ENCODE data around the gene ASXL1. TPM values are rescaled to one million over a fixed set of nuclear protein-coding genes. Genes with fewer than 3 reads are reported as not detected.

Gene ASXL1
- total RNA-seq, 1 donor: 61.7 TPM

DNA sequence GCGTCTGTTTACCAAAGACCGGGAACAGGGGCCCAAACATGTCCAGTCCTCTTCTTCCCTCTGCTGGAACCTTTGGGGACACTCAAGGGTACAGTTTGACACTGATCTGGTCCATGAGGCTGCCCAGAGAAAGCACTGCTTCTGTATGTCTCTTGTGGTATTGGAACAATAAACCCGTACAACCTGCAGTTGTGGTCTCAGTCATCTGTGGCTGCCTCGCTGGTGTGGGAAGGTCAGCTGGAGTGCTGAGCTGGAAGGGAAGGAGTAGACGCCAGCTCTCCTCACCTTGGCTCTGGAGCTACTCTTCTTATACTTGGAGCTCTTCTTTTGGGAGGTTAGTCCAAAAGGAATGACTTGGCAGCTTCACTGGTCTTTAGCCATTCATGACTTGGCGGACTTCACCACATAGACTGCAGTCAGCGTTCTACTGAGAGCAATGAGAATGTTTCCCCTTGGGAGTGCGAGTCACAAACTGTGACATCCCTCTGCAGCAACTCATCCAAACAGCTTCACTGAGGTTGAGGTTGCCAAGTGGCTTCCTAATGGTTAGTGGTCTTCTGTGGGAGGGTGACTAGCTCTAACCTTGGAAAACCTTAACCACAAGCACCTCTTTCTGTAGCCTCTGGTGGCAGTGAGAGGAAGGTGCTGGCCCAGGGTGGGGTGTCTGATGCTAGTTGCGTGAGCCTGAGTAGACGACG, 81.2 kb downstream of the ASXL1 start:
- no peak for DNase-seq (ENCODE audit: low read depth)
- H3K4me3 ChIP-seq (ENCODE audit: low read depth, low read length): no peak overlapping the region
- TF ChIP-seq, protein P1, sequence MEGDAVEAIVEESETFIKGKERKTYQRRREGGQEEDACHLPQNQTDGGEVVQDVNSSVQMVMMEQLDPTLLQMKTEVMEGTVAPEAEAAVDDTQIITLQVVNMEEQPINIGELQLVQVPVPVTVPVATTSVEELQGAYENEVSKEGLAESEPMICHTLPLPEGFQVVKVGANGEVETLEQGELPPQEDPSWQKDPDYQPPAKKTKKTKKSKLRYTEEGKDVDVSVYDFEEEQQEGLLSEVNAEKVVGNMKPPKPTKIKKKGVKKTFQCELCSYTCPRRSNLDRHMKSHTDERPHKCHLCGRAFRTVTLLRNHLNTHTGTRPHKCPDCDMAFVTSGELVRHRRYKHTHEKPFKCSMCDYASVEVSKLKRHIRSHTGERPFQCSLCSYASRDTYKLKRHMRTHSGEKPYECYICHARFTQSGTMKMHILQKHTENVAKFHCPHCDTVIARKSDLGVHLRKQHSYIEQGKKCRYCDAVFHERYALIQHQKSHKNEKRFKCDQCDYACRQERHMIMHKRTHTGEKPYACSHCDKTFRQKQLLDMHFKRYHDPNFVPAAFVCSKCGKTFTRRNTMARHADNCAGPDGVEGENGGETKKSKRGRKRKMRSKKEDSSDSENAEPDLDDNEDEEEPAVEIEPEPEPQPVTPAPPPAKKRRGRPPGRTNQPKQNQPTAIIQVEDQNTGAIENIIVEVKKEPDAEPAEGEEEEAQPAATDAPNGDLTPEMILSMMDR (IDR thresholded peaks at IDR 0.05; ENCODE audit: insufficient read depth, low read depth, low read length): no peak

DNA sequence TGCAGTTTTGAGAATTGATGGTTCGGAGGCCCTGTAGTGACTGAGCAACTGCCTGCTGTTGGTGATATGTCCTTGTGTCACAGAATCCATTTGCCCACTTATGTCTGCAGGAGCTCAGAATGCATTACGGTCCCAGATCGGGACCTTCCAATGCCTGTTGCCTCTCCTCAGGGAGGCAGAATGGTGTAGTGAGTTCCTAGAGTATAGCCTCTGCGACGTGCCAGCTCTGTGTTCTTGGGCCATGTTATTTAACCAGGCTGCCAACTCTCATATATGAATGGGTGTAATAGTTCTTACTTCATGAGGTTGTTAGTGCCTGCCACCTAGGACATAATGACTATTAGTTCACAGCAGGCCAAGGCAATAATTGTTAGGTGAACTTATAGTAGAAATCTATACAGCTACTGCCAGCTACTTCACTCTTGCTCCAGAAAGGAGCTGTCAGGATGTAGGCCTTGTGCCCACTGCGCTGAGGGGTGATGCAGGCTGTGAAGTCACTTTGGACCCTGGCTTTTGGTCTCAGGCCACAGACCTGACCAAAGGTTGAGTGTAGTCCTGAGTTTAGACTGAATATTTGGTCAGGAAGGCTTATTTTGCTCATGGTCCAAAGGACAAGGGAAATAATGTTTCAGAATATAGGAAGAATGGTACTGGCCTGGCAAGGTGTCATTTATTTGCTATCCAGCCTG, 82.1 kb downstream of the ASXL1 start:
- DNase-seq (ENCODE audit: low read depth): no peak
- H3K4me3 ChIP-seq (ENCODE audit: low read depth, low read length): no peak overlapping the region
- TF ChIP-seq, protein P1 (IDR thresholded peaks at IDR 0.05; ENCODE audit: insufficient read depth, low read depth, low read length): no peak

DNA sequence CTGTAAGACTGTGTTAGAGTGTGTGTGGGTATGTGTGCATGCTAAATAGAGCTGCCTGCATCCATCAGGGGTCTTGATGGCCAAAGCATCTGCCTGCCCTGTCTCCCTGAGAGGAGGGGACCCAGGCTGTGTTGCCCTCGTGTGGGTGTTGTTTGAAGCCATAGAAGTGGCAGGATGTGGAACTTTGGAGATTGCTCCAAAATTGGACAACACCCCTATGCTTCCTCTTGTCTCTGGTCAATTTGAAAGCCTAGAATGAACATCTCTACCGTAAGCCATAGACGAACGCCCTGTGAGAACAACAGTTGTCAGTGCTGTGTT, 82.6 kb downstream of the ASXL1 start:
- TF ChIP-seq, protein P1 (IDR thresholded peaks at IDR 0.05; ENCODE audit: insufficient read depth, low read depth, low read length): no peak
- no peak for DNase-seq (ENCODE audit: low read depth)

DNA sequence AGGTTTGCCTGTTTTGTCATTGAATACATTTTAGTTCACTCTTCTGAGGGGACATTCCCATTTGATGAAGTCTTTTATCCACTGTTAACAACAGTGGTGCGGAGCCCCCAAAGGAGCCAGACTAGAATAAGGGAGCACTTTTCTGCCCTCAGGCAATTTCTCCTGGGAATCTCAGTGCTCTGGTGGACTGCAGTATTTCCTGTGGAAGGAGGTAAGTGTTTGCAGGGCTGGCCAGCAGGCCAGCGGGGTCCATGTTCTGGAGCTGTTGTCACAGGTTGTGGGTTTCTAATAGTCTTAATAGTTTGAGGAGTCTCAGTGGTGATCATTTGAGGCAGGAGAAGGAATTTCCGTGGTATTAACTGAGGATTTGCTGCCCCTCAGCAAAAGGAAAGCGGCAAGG, 83.5 kb downstream of the ASXL1 start:
- TF ChIP-seq, protein P1 (IDR thresholded peaks at IDR 0.05; ENCODE audit: insufficient read depth, low read depth, low read length): no peak
- DNase-seq (ENCODE audit: low read depth): no peak
- no peak overlapping the region for H3K4me3 ChIP-seq (ENCODE audit: low read depth, low read length)

More for the DNA sequence above, 82.6 kb downstream of the ASXL1 start:
- H3K4me3 ChIP-seq (ENCODE audit: low read depth, low read length): no peak overlapping the region

DNA sequence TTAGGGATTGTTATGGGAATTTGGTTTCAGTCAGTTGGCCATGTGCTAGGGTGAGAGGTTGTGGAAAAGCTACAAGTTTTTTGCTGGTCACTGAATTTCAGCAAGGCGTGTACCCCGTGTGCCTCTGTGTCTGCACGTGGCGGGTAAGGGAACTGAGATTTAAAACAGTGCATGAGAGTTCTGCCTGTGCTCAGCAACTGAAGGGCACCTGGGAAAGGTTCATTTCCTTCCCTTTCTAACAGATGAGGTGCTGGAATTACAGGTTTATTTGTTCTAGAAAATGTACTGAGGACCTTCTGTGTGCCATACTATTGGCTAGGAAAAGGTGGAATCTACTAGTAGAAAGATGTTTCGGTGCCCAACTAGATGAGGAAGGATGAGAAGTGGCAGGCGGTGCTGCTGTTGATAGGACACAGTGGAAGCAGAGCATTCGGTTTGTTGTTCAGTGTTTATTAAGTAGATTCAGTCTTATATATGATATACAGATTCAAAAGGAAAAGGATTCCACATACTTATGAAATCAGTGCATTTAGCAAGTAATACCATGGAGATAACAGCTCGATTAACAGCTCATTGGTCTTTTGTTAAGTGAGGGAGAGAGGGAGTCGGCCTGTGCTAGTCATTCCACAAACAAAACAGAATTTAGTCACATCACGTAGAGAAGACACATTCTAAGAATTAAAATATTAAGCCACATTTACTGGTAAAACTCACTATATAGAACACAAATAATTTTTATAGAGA, 84.7 kb downstream of the ASXL1 start:
- DNase-seq (ENCODE audit: low read depth): no peak

DNA sequence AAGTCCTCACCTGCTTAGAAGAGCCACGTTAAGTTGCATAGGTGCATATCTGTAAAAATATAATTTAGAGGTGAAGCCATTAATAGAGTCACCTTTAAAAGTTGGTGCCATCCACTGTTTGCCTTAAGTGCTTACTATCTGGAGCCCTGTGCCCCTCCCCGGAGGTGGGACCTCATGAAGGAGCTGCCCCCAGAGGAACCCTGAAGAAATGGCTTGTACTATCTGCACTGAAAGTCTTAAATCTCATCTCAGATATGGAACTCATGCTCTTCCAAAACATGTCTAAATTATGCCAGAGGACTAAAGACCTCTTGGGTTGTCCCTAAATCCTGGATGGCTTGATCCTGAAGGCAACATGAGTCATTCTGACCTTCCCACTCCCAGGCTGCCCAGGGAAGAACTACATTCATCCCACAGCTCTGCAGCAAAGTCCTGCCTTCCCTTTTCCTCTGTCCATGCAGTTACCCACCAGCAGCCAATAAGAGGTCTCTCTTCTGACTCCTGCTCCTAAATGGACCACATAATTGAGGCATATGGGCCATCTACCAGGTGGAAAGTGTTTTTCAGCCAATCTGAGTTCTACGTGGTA, 85.3 kb downstream of the ASXL1 start:
- DNase-seq (ENCODE audit: low read depth): no peak
- no peak overlapping the region for H3K4me3 ChIP-seq (ENCODE audit: low read depth, low read length)
- TF ChIP-seq, protein P1 (IDR thresholded peaks at IDR 0.05; ENCODE audit: insufficient read depth, low read depth, low read length): no peak

More for the DNA sequence above, 84.7 kb downstream of the ASXL1 start:
- TF ChIP-seq, protein P1 (IDR thresholded peaks at IDR 0.05; ENCODE audit: insufficient read depth, low read depth, low read length): no peak
- H3K4me3 ChIP-seq (ENCODE audit: low read depth, low read length): no peak overlapping the region
